ENCODE data around the gene SEPTIN3. TPM values are rescaled to one million over a fixed set of nuclear protein-coding genes. Genes with fewer than 3 reads are reported as not detected.

The SEPTIN3 gene
- total and polyA plus RNA-seq, 9 of the 15 experiments (the other 6 are each of a cell fraction or from before 2014, with no cell fraction given) = 0.06 TPM; not detected in 8

DNA sequence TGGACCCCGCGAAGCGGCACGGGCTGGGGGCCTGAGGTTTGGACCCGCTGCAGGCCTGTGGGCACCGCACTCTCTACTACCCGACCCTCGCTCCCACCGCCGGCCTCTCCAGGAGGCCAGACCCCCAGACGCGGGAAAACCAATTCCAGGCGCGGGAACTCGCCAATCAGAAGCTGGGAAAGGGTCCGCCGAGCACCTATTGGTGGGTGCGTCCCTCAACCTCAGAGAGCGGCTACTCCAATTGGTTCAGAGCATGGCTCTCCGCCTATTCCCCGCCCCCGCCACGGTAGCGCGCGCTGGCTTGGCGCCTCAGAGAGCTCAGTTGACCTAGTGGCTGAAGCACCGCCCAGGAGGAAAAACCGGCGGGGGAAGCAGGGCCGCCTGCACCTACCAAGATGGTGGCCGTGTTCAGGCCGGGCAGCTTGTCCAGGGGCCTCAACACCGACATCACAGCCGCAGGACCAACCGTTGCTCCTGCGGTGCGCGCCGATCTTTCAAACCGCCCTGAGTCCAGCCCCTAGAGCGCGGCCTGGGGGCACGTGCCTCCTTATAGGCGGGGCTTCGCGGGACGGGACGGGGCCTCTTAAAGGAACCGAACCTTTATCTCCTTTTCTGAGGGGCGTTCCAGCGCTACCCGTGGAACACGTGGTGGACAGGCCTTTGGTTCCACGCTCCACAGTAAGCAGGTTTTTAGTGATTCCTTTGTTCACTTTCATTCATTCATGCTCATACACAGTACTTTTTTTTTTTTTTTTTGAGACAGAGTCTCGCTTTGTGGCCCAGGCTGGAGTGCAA, 22.4 kb upstream of the SEPTIN3 start, which contains the start of gene CENPM (continued):
- TF ChIP-seq, protein P1, sequence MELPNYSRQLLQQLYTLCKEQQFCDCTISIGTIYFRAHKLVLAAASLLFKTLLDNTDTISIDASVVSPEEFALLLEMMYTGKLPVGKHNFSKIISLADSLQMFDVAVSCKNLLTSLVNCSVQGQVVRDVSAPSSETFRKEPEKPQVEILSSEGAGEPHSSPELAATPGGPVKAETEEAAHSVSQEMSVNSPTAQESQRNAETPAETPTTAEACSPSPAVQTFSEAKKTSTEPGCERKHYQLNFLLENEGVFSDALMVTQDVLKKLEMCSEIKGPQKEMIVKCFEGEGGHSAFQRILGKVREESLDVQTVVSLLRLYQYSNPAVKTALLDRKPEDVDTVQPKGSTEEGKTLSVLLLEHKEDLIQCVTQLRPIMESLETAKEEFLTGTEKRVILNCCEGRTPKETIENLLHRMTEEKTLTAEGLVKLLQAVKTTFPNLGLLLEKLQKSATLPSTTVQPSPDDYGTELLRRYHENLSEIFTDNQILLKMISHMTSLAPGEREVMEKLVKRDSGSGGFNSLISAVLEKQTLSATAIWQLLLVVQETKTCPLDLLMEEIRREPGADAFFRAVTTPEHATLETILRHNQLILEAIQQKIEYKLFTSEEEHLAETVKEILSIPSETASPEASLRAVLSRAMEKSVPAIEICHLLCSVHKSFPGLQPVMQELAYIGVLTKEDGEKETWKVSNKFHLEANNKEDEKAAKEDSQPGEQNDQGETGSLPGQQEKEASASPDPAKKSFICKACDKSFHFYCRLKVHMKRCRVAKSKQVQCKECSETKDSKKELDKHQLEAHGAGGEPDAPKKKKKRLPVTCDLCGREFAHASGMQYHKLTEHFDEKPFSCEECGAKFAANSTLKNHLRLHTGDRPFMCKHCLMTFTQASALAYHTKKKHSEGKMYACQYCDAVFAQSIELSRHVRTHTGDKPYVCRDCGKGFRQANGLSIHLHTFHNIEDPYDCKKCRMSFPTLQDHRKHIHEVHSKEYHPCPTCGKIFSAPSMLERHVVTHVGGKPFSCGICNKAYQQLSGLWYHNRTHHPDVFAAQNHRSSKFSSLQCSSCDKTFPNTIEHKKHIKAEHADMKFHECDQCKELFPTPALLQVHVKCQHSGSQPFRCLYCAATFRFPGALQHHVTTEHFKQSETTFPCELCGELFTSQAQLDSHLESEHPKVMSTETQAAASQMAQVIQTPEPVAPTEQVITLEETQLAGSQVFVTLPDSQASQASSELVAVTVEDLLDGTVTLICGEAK (IDR thresholded peaks at IDR 0.05) = 0 out of 2 replicates have a peak, but pooled peaks have one; percentile 4
- TF ChIP-seq, protein P1 (CRISPR knock-in tag; IDR thresholded peaks at IDR 0.05) = no peak
- TF ChIP-seq POLR2A (conservative IDR thresholded peaks at IDR 0.05) (peak; percentile 78), RFX5 (IDR thresholded peaks at IDR 0.05; ENCODE audit: low read depth, low read length) (no peak), ESRRB (CRISPR knock-in tag; IDR thresholded peaks at IDR 0.05; ENCODE audit: borderline replicate concordance) (no peak), ZNF717 (CRISPR knock-in tag; IDR thresholded peaks at IDR 0.05) (no peak), EGR1 (conservative IDR thresholded peaks at IDR 0.05) (peak; percentile 76), HDAC1 (IDR thresholded peaks at IDR 0.05) (peak in 1 of 2 experiments; percentile 85; a peak in 2 of 4 replicates), ZBTB1 (CRISPR knock-in tag; IDR thresholded peaks at IDR 0.05; ENCODE audit: borderline replicate concordance, low read depth) (peak; percentile 78), BHLHE40 (IDR thresholded peaks at IDR 0.05; ENCODE audit: low read length) (peak; percentile 96), NCOA4 (IDR thresholded peaks at IDR 0.05; ENCODE audit: partially characterized antibody) (no peak), RAD51 (IDR thresholded peaks at IDR 0.05; ENCODE audit: borderline replicate concordance, low read depth) (peak; percentile 88), YY1 (IDR thresholded peaks at IDR 0.05; ENCODE audit: borderline replicate concordance in 1 of 3, control insufficient read depth in 1 of 3, extremely low read depth in 1 of 3, insufficient read depth in 3 of 3, insufficient read length in 1 of 3, insufficient replicate concordance in 2 of 3, low read depth in 1 of 3, low read length in 2 of 3) (peak in 2 of 3 experiments; percentile 29 to 83), ZNF274 (IDR thresholded peaks at IDR 0.05; ENCODE audit: borderline replicate concordance, low read depth, low read length) (no peak)
- TF ChIP-seq, protein P2, sequence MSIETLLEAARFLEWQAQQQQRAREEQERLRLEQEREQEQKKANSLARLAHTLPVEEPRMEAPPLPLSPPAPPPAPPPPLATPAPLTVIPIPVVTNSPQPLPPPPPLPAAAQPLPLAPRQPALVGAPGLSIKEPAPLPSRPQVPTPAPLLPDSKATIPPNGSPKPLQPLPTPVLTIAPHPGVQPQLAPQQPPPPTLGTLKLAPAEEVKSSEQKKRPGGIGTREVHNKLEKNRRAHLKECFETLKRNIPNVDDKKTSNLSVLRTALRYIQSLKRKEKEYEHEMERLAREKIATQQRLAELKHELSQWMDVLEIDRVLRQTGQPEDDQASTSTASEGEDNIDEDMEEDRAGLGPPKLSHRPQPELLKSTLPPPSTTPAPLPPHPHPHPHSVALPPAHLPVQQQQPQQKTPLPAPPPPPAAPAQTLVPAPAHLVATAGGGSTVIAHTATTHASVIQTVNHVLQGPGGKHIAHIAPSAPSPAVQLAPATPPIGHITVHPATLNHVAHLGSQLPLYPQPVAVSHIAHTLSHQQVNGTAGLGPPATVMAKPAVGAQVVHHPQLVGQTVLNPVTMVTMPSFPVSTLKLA (conservative IDR thresholded peaks at IDR 0.05) = peak; percentile 93 to 96
